Transverse colon (tissue), 4 donors: ENCODE data around the gene TADA2B.

ENCODE experiments used
- CTCF ChIP-seq, 5 experiments: fragments of 200-600 bp in 3 of 5; fragments of 450-650 bp in 2 of 5; sonication (generic) in 3 of 5; IDR thresholded peaks; 1 replicate in 2 of 5; 2 replicates in 3 of 5; pipeline ENCODE4 v1.5.1; 2016 to 2017; ENCODE audit warnings: antibody characterized with exemption in 5 of 5, inconsistent platforms in 3 of 5, mild to moderate bottlenecking in 2 of 5, moderate library complexity in 1 of 5
- POLR2A ChIP-seq: fragments of 450-650 bp; IDR thresholded peaks from one replicate; pipeline ENCODE4 v1.6.1; 2016; ENCODE audit warnings: antibody characterized with exemption, mild to moderate bottlenecking, moderate library complexity
- POLR2AphosphoS5 ChIP-seq, 3 donors: sonication (generic); formaldehyde crosslinking; IDR thresholded peaks; one replicate each; pipeline ENCODE4 v1.6.1; 2016; ENCODE audit warnings: antibody characterized with exemption in 3 of 3

- TF ChIP-seq CTCF (IDR thresholded peaks at IDR 0.05) (no peak), POLR2A (no peak), POLR2AphosphoS5 (IDR thresholded peaks at IDR 0.05) (no peak)
Measured at GRCh38 chr4:7051144-7051495, 7.9 kb downstream of the TADA2B start.
